DMS79 (cell line): ENCODE data around the gene KDR.

Experiments used
- DNase-seq: peaks from one replicate; lab custom pipeline; 2025; lab: John Stamatoyannopoulos, UW

KDR gene

DNA sequence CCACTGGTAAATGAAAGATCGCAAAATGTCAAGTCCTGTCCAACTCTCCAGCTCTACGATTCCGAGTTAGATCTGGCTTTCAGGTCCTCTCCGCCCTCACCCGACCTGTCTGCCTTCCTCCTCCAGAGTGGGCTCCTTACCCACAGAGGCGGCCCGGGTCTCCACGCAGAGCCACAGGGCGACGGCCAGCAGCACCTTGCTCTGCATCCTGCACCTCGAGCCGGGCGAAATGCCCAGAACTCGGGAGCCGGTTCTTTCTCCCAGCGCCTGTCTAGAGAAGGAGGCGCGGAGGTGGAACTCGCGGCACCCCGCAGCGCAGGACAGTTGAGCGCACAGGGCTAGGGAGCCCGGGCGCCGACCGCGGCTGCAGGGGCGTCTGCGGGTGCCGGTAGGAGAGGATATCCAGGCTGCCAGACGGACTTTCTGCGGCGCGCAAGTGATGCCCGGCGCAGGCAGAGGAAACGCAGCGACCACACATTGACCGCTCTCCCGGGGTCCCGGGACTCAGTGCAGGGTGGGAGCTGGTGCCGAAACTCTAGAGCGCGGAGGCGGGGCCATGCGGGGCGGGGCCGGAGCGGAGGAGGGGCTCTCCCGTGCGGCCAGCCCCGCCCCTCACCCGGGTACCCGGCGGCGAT is at the start of gene KDR:
TSS of gene KDR (minus strand) at position 509 of the 635 bp plus-strand sequence. CDS start at position 207, 302 bp downstream.
- no peak for DNase-seq

DNA sequence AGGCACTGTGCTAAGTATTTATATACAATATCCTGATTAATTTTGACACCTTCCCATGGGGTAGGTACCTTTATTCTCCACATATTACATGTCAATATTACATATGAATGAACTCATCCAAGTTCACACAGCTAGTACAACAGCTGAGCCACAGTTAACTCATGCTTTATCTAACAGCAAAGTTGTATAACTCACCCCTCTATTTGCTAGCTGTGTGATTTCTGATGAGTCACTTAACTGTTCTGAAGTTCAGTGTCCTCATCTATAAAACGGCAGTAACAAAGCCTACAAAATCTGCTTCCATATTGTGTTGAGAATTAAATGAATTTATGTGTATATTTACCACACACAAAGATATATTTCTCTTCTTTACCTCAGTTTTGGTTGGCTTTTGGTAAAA is 48.2 kb upstream of the KDR start:
- DNase-seq, result no peak

DNA sequence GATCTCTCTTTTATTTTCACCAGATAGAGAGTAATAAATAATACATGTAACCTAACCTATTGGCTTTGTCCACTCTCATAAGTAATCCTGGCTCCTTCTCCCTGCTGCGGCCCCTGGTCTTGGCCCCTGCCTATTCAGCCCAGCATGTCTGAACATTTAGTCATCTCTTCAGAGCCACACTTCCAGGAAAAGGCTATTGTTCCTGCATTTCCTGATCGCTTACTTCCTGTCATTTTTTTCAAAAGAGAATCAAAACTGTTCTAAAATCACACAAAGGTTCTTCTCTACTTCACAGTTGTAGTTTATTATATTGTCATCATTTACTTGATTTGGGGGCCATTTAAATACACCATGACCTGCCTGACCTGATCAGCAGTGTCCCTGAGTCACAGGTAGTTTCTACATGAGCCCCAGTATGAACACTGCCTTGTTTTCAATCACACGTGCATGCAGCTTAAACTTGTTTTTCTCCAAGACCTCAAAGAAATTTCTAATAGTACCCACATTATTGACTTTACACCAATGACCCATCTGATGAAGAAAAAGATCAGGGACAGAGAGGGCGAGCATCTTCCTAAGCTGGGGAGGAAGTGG is 47.4 kb upstream of the KDR start:
- DNase-seq, result no peak

DNA sequence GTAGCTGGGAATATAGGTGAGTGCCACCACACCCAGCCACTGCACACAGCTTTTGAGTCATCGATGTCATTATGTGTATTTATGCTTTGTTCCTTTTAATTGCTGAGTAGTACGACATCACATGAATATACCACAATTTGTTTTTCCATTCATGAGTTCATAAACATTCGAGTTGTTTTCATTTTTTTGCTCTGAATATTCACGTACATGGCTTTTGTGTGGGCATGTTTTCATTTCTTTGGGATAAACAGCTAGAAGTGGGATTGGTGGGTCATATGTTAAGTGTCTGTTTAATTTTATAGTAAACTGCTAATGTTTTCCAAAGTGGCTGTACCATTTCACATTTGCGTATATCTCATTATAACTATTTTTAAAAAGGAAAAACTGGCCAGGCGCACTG is 45.1 kb upstream of the KDR start:
- no peak for DNase-seq

DNA sequence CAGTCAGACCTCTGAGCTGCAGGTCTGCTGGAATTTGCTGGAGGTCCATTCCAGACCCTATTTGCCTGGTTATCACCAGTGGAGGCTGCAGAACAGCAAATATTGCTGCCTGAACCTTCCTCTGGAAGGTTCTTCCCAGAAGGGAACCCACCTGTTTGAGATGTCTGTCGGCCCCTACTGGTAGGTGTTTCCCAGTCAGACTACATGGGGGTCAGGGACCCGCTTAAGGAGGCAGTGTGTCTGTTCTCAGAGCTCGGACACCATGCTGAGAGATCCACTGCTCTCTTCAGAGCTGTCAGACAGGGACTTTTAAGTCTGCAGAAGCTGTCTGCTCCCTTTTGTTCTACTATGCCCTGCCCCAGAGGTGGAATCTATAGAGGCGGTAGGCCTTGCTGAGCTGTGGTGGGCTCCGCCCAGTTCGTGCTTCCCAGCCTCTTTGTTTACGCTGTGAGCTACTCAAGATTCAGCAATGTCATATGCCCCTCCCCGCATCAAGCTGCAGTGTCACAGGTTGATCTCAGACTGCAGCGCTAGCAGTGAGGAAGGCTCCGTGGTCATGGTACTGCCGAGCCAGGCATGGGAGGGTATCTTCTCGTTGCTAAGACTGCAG is 44.1 kb upstream of the KDR start:
- no peak for DNase-seq

DNA sequence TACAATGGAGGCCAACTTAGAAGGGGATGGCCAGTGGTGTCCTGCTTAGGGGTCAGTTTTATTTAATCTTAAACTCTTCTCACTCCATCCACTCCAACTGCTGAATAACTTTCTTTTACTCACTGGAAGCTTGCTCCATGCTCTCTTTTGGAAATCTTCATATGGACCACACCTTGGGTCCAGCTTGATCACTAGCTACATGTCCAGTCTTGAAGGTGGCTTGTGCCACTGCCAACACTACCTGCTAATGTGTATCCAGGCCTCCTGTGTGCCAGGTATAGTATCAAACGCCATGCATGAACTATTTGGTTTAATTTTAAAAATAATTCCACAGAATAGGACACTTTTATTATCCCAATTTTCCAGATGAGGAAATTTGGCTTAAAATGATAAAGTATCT is 37.0 kb upstream of the KDR start:
- no peak for DNase-seq

DNA sequence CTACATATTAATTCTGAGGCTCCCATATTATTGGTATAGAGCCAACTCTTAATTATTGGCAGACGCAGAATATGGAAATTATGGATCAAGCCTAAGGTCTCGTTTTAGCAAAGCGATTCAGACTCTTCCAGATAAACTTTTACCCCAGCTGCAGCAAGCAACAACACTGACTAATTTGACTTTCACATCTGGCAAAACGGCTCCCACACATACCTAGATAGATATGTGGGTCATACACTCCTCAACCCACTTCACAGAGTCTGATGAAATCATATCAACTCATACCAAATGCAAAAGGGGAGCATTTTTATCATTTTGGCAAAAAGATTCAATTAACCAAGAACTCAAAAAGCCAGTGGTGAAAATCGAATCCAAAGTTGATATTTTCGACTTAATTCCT is 36.3 kb upstream of the KDR start:
- no peak for DNase-seq

DNA sequence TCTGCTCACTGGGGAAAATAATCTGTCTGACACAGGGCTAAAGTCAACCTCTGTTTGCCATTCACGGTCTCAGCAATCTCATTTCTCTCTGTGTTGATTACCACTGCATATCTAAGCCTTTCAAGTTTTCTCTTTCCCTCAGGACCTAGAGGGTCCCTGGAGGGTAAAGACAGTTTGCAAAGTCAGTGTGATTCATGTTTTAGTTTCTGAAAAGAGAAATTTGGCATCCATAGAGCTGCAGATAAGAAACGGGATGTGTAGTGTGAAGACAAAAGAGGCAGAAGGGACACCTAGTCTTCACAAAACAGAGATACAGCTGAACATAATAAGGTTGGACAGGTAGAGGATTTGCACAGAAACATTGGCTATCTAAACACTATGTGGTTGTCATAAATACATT is 34.5 kb upstream of the KDR start:
- DNase-seq, result no peak

DNA sequence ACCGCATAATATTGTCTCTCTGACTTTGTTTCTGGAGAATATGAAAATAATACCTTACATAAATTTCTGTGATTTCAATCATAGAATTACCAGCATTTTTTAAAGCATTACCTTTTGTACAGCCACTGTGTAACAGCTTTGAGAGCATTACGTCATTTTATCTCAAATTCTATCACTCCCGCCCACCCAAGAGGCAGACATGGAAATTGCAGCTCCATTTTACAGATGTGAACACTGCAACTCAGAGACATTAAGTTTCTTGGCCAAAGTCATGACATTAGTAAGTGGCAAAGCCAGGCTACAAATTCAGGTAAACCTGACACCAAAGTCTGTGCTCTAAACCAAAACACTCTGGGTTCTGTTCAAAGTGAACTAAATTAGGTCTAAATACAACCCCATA is 33.6 kb upstream of the KDR start:
- no peak for DNase-seq

DNA sequence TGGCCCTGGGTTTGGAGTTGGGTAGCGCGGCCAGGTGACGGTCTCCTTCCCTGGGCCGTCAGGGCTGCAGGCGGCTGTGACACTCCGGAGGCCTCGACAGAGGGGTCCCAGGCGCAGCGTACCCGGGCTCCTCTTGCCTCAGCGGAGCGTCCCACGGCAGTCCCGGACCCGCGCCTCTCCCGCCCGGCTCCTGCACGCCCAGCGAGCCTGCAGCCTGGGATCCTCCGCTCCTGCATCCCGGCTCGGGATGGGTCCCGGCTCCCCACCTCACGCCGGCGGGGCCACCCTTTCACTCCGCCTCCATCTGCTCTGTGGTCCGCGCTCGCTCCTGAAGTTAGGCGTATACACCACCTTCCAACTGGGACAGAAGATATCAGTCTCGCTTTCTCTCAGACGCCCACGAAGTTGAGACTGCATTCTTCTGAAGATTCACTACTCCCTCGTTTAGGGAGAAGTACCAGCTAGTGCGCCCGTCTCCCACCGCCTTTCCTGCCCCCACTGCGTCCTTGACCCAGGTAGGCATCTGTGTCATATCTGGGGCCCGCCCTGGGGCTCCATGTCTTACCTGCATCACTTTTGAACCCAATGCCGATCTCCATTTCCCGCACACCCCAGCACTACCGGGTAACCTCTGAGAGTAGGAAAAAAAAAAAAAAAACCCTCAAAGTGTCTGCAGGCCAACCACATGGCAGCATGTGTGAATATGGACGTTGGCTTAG is 32.3 kb upstream of the KDR start:
- DNase-seq, result no peak

DNA sequence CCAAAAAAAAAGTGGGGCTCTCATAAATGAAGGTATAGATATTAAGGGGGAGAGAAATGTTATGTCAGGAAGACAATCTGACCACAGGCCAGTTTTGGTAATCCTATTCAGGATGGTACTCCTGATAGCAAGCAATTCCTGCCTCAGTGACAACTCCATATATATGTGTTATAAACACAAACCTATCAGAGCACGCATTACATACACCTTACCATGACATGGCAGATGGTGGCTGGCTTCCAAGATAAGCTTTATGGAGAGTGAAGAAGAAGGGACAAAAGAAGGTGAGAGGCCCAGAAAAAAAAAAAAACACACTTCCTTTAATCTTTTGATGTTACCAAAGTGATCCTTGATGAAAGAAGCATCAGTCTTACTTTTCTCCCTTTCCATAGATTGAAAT is 29.5 kb upstream of the KDR start:
- no peak for DNase-seq

DNA sequence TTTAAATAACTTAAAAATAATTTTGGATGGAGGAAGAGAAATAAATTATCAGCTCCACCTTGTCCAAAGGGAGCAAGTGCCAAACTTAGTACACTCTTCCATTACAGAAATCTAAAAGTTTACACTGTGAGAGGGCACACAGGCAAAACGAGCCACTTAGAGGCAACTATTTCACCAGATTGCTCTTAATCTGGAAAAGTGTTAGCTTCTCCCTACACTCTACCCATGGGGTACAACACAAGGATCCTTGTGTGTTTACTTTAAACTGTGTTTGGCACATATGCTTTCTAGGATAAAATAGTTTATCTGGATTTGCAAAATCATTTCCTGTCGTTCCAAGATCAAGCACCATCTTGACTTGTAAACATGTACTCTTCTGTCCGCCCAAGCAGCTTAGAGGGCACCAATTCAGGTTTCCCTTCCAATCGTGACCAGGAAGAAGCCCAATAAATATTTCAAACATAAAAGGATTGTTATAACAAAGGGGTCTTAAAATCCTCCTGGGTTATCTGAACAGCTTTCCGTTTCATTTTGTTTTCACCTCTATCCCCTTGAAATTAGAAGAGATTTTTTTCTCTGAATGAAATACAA is 29.0 kb upstream of the KDR start:
- no peak for DNase-seq

DNA sequence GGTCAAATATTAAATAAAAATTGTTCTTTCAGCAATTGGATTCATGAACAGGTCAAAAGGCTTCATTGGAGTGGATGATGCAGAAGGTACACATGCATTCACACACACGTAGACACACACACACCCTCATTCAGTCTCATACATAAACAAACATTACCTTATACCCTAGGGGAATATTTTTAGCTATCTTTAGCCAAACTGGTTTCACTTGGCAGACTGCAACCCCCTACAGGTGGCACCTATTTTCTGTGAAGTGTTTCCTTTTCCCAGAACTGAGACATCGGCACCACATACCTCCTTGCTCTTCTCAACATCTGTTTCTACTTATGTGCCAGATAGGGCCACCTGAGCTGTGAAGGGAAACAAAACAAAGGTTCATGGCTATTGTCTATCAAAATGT is 18.5 kb upstream of the KDR start:
- DNase-seq, result no peak

DNA sequence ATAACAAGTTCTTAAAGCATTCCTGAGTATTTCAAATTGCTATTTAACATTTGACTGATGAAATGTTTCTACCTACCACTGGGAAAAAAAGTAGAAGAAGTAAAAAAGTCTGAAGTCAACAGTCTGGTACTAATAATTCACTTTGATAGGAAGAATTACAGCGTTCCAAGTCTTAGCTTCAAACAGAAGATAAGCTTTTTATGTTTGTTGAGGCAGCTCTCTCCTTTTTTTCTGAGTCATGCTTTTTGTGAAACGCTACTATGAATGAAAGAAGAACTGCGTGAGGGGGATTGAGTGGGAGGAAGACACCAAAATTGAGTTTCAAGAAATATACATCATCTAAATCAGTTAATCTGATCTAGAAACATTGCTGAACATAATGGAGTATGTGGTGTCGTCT is 13.0 kb upstream of the KDR start:
- no peak for DNase-seq

DNA sequence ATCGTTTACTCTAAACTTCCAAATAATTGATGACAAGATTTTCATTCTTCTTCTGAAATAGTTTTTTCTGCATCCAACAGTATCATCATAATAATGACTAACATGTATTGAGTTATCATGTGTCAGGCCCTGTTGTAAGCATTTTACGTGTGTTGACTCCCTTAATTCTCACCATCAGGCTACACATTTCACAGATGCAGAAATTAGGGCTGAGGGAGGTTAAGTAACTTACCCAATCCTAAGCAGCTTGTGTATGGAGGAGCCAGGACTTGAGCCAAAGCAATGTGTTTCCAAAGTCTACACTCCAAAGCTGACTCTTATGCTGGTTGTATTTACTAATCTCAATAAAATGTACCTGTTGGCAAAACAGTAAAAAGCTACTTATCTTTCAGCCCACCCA is 11.2 kb upstream of the KDR start:
- DNase-seq, result no peak

DNA sequence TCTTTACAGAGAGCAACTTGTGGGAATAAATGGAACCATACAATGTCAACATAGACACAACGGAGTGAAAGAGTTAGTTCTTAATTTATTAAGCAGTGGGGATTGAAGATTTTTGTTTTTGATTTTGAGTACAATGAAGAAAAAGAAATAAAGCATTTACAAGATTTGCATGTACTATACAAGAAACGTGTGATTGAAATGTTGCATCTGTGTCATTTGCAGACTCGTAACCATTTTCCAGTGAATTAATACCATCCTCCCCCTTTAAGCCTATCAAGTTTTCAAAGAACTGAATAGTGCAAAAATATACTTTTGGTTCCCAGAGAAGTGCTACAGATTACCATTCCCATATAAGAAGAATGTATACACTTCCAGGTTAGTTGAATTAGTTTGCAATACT is 8.6 kb upstream of the KDR start:
- DNase-seq, result no peak

DNA sequence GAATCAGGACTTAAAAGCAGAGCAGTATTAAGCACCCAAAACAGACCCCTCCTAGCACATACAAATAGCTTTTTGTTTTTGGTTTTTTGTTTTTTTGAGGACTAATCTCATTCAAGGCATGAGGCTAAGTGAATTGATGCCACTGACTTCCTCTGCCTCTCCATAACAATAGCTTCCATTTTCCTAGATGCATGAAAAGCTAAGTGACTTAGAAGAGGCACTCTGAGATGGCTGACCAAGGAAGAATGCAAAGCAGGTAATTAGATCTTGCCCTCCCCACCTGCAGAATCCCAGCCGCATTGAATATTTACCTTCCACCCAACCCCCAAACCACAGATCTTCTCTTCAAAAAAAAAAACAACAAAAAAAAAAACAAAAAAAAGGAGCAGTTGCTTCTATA is 7.4 kb upstream of the KDR start:
- no peak for DNase-seq

DNA sequence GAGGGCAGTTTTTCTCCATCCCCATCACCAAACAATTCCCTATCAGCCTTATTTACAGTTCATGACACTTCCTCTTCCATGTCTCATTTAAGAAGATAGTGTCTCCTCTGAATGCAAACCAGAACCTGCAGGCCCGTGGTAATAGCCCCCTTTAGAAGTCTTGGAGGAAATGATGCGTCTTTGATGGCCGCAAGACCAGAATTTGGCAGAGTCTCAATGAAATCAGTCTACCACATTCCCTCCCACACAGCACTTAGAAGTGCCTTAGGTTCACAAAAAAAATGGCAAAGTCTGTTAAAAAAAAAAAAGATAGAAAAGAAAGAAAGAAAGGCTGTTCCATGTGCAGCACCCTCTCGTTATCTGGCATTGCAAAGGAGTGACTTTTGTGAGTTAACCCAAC is 2.1 kb upstream of the KDR start:
- DNase-seq, result no peak

DNA sequence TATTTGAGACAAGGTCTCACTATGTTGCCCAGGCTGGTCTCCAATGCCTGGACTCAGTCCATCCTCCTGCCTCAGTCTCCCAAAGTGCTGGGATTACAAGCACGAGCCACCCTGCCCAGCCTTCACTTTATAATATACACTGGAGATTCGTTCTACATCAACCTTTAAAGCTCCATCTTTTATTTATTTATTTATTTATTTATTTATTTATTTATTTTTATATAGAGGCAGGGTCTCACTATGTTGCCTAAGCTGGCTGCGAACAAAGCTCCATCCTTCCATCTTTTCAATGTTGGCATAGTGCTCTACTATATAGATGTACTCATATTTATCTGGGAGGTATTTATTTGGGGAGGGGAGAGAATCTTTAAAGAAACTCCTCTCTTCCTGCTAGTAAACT is 1.7 kb upstream of the KDR start:
- no peak for DNase-seq

DNA sequence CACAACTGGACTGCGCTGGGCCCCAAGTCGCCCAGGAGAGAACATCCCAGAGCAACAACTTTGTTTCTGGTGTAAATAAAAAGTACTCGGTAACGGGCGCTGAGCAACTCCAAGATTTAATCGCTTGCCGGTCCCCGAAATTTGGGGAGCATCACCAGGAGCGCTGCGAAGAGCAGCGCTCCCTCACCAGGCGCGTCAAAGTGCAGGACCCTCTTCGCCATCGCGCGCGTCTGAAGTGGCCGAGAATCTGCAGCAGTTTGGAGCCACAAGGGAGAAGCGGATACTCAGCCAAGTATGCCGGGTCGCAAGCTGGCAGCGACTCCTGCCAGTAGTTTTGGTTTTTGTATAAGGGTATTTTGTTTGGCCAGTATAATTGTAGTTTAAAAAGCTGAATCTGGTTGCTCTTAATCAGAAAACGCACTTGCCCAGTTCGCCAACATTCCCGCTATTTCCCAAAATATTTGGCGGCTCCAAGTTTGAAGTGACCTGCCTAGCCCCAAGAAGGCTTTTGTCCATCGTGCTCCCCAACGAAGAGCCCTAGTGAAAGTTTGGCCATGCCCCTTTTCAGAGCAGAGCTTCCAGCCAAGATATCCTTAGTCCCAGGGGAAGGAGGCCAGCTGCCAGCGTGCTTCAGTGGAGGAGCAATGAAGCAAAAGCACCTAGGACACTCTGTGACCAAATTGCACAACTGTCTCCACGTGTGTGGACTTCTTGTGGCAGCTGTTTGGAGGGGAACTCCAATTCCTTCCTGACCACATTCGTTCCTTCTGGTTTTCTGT is 557 bp upstream of the KDR start:
- no peak for DNase-seq

DNA sequence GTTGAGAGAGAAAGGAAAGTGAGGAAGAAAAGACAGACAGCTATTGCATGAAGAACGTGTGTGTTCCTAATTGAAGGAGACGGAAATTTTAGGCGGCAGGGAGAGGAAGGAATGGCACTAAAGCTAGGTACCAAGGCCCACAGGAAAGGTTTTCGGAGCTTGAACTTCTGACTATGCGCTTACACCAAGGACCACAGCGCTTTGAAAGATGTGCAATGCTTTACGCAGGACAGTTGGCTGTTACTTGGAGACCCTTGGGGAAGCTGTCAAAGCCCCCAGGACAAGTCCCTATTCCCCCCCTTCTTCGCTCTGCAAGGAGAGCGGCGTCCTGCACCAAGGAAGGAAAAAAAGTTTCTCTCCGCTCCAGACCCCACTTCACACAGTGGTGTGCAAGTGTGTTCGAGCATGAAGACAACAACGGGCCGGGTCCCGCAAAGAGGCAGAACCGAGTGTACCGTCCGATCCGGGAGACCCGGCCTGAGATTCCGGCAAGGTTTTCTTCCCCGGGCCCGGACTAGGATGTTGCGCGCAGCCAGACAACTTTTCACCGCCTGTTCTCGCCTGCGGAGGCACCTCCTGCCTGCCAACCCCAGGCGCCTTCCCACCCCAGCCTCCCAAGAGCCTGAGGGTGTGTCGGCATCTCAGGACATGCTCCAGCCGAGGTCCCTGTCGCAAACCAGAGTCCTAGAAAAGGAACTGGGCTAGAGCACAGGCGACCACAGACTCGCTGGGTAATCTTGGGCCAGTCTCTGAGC is 896 bp downstream of the KDR start:
- no peak for DNase-seq
